Aortic smooth muscle cell (primary cell): ENCODE measurements around the gene OR4C13. TPM values are rescaled to one million over a fixed set of nuclear protein-coding genes. Genes with fewer than 3 reads are reported as not detected.

Source experiments
- total RNA-seq: library from RNA; depleted of rRNA; stranded (reverse); fragments of >200 nt; gene quantifications from 2 replicates; pipeline ENCODE4 v1.2.3, GENCODE V29; 2014

The OR4C13 gene
- not detected in 2 replicates for total RNA-seq

GRCh38 chr11:49952091-49952490 is at the start of gene OR4C13:
Gene OR4C13 (plus strand): TSS chr11:49952391. CDS start chr11:49952423, 32 bp downstream.

GRCh38 chr11:49982435-49982834 is 30.2 kb downstream of the OR4C13 start, which contains the start of gene OR4C12:
Gene OR4C12 (minus strand): TSS chr11:49982535. CDS start chr11:49982501, 34 bp downstream.

Other genes with a start within 250 kb of the OR4C13 start
- gene OR4C12, start 30.1 kb downstream of the OR4C13 start, total RNA-seq = not detected in 2 replicates
- gene OR4C45, start 80.5 kb downstream of the OR4C13 start, total RNA-seq = not detected in 2 replicates